KMS-11 (cell line): Measurements from ENCODE around the gene ACAD8.
A peak's percentile ranks its signal among the peaks of the same experiment; 100 is the strongest.

Source experiments
- H2AFZ ChIP-seq: fragments of 200-600 bp; sonication (generic); 2 replicates; pipeline ENCODE4 v1.6.1; 2016; ENCODE audit warnings: antibody characterized with exemption, mixed run types, low read depth
- H3K27ac ChIP-seq: fragments of 200-600 bp; sonication (generic); 2 replicates; pipeline ENCODE4 v1.6.1; 2016; ENCODE audit warnings: mild to moderate bottlenecking, mixed run types
- H3K27me3 ChIP-seq: fragments of 200-600 bp; sonication (generic); 2 replicates; pipeline ENCODE4 v1.6.1; 2017; ENCODE audit warnings: mild to moderate bottlenecking, low read depth, mixed run types, moderate library complexity; ENCODE audit not compliant: insufficient read depth
- H3K36me3 ChIP-seq: fragments of 200-600 bp; sonication (generic); 2 replicates; pipeline ENCODE4 v1.6.1; 2017; ENCODE audit warnings: mild to moderate bottlenecking, mixed run types; ENCODE audit not compliant: insufficient read depth
- H3K4me1 ChIP-seq: fragments of 200-600 bp; sonication (generic); 2 replicates; pipeline ENCODE4 v1.6.1; 2016; ENCODE audit warnings: mild to moderate bottlenecking, low read depth, mixed run types; ENCODE audit not compliant: poor library complexity, severe bottlenecking
- H3K4me2 ChIP-seq: fragments of 200-600 bp; sonication (generic); 2 replicates; pipeline ENCODE4 v1.7.0; 2016; ENCODE audit warnings: mild to moderate bottlenecking, mixed run types
- H3K4me3 ChIP-seq: fragments of 200-600 bp; sonication (generic); IDR thresholded peaks from 2 replicates; pipeline ENCODE4 v1.6.1; 2017; ENCODE audit warnings: low read depth, low read length, mixed read lengths; ENCODE audit not compliant: insufficient read depth
- H3K79me2 ChIP-seq: fragments of 200-600 bp; sonication (generic); 2 replicates; pipeline ENCODE4 v1.6.1; 2016; ENCODE audit warnings: low read depth, mixed run types; ENCODE audit not compliant: insufficient read depth
- H3K9ac ChIP-seq: fragments of 200-600 bp; sonication (generic); 2 replicates; pipeline ENCODE4 v1.6.1; 2016; ENCODE audit warnings: mild to moderate bottlenecking, mixed run types
- H4K20me1 ChIP-seq: fragments of 200-600 bp; sonication (generic); 2 replicates; pipeline ENCODE4 v1.6.1; 2016; ENCODE audit warnings: mild to moderate bottlenecking, mixed run types; ENCODE audit not compliant: insufficient read depth
- CTCF ChIP-seq: fragments of 200-600 bp; sonication (generic); conservative IDR thresholded peaks from 2 replicates; pipeline ENCODE4 v1.6.1; 2017; ENCODE audit warnings: low read depth, mild to moderate bottlenecking, antibody characterized with exemption, low read length, moderate library complexity, mixed read lengths

ACAD8 gene

GRCh38 chr11:134260503-134260902, 7.1 kb downstream of the ACAD8 start:
- no peaks in the 10 kb centered on the region for H3K36me3 ChIP-seq
- no peak for TF ChIP-seq CTCF
- H3K4me3 ChIP-seq = no peak overlapping the region
- H3K27ac ChIP-seq = no peak overlapping the region
- no peaks in the 10 kb centered on the region for H4K20me1 ChIP-seq
- H3K4me1 ChIP-seq = peaks cover 9% of the 10 kb centered on the region
- no peaks in the 10 kb centered on the region for H3K79me2 ChIP-seq
- H3K9ac ChIP-seq = no peak overlapping the region
- H3K4me2 ChIP-seq = no peak overlapping the region
- no peak overlapping the region for H2AFZ ChIP-seq
- no peaks in the 10 kb centered on the region for H3K27me3 ChIP-seq

GRCh38 chr11:134260983-134261382, 7.6 kb downstream of the ACAD8 start:
- H3K36me3 ChIP-seq = no peaks in the 10 kb centered on the region
- no peak overlapping the region for H3K9ac ChIP-seq
- H3K27ac ChIP-seq = no peak overlapping the region
- no peaks in the 10 kb centered on the region for H4K20me1 ChIP-seq
- no peaks in the 10 kb centered on the region for H3K27me3 ChIP-seq
- no peak overlapping the region for H3K4me2 ChIP-seq
- no peak for TF ChIP-seq CTCF
- H3K79me2 ChIP-seq = no peaks in the 10 kb centered on the region
- H2AFZ ChIP-seq = no peak overlapping the region
- peaks cover 9% of the 10 kb centered on the region for H3K4me1 ChIP-seq
- no peak overlapping the region for H3K4me3 ChIP-seq

GRCh38 chr11:134261626-134262488, 8.5 kb downstream of the ACAD8 start:
- Histone ChIP-seq H3K9ac (no peak overlapping the region), H4K20me1 (no peaks in the 10 kb centered on the region), H2AFZ (no peak overlapping the region), H3K27ac (no peak overlapping the region), H3K4me2 (no peak overlapping the region), H3K79me2 (no peaks in the 10 kb centered on the region), H3K36me3 (no peaks in the 10 kb centered on the region), H3K27me3 (no peaks in the 10 kb centered on the region), H3K4me1 (peaks cover 9% of the 10 kb centered on the region), H3K4me3 (no peak overlapping the region)
- TF ChIP-seq CTCF = peak; percentile 64

- Histone ChIP-seq H4K20me1 (no peaks in the 10 kb centered on the region), H3K4me2 (no peak overlapping the region), H2AFZ (no peak overlapping the region), H3K36me3 (no peaks in the 10 kb centered on the region), H3K27me3 (no peaks in the 10 kb centered on the region), H3K4me1 (peaks cover 13% of the 10 kb centered on the region), H3K4me3 (no peak overlapping the region), H3K27ac (no peak overlapping the region), H3K9ac (no peak overlapping the region), H3K79me2 (no peaks in the 10 kb centered on the region)
- no peak for TF ChIP-seq CTCF
Measured at GRCh38 chr11:134264966-134265764, 11.8 kb downstream of the ACAD8 start.
